ENCODE results near the gene C5orf46.

Gene C5orf46

DNA sequence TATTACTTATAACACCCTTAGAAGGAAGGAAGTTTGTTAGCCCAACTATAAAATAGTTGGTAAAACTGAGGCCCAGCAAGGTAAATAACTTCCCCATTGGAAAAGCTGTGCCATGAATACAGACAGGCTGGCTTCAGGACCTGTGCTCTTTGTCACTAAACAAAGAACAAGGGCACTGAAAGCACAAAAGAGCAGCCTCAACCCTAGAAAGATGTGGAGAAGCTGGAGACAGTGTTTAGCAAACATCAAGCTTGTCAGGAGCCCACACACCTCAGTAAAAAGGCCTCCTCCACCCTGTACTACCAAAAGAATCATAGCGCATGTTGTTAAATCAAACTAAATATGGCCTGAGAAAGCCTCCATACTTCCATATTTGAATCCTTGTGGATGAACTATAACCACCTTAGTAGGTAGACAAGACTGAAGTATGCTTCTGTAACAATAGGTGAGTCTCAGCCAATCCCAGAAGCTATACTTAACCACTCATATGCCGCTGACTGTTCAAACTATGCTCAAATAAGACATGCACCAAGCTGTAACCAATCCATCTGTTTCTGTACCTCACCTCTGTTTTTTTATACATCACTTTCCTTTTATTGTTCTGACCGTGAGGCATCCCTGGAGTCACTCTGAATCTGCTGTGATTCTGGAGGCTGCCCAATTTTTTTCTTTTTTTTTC lies 46.2 kb downstream of the C5orf46 start:
- no peak for DNase-seq

DNA sequence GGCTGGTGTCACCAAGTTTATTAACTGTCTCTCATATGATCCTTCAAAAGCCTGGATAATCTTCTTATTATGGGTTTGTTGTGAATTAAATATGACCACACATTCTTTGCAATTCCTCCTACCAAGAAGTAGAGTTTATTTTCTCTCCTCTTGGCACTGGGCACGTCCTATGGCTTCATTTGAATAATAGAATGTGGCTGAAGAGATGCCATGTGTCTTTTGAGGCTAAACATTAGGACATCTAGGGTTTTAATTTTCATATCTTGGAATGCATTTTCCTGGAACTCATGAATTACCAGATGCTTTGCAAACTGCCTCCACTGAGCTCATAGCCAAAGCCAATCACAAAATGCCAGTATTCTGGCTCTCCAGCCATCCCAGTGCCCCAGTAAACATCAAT lies 47.8 kb downstream of the C5orf46 start:
- no peak for DNase-seq

- DNase-seq = peak in 41 of 58 donors; percentile 0 to 73 (median 9)
These were observed 48.8 kb downstream of the C5orf46 start for GRCh38 chr5:147857302-147858129.

- no peak for DNase-seq
These were observed 49.5 kb downstream of the C5orf46 start for GRCh38 chr5:147856801-147857200.

GRCh38 chr5:147855774-147856069 lies 50.6 kb downstream of the C5orf46 start:
- DNase-seq = no peak

DNA sequence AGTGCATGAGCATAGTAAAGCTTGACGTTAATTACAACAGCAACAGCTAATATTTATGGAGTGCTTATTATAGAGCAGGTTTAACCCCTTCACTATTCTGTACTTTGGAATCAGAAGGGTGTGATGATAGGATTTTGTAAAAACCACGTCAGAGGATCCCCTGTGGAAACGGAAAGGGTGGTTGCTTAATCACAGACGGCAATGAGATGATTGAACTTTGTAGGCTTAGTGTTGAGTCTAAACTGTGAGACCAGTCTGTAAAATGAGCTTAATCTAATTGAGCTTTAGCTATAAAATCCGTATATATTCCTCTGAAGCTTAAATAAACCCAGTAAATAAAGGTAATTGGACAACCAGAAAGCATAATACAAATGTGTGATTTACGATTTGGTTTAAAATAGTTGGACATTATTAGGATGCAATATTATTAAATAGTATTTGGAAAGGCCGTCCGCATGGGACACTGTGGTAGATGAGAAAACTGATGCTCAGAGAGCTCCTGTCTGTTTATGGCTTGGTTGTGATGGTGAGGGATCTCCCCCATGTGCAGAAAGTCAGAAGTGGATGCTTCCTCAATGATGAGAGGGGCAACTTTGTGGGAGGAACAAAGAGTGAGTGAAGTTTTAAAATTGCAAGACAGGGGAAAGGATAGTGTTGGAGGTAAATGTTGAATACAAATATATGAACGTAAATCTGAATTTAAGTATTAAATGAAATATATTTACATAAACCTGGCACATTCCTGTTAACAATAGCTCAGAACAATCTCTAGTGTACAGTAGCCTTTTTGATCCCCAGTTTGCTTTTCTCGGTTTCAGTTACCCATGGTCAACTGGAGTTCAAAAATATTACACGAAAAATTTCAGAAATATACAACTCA lies 51.2 kb downstream of the C5orf46 start:
- no peak for DNase-seq

DNA sequence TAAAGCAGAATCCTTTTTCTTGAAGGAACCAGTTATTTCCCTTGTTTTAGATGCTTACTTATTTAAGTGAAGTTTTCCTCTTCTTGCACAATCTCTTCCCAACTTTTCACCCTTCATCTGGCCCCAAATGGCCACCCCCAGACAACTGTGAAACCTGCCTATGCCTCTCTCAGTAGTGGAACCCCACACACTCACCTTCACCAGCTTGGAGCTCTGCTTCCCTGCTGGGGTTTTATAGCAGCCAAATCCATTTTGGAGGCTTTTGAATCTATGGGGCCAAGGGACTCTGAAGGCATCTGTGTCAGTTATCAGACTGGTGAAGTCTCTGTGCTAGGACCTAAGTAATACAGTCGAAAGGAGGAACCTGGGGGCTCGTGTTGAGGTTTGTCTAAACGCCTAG lies 52.0 kb downstream of the C5orf46 start:
- no peak for DNase-seq

DNA sequence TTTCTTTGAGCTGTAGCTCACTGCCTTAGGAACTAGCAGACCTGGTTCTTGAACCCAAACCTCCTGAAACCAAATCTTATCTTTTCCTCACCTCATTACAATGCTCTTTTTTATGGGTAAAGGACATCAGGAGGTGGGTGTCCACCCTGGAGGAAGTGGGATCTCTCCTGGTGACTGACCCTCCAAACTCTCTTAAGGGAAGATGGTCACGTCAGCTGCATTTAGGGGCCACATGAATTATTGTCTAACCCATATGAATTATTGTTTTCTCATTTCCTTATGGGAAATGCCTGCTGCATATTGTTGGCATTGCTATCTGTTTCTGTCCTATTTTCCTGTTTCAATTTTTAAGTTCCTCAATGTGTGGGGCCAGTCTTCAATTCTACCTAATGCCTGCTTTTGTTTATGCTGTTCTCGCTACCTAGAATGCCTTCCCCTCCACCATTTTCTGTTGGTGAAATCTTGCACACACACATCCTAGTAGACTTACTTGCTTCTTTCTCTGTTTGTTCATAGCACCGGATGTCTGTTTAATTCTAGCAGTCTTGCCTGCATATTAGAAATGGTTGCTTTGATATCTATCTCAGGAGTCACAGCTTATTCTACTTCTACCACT lies 52.9 kb downstream of the C5orf46 start:
- DNase-seq = no peak

DNA sequence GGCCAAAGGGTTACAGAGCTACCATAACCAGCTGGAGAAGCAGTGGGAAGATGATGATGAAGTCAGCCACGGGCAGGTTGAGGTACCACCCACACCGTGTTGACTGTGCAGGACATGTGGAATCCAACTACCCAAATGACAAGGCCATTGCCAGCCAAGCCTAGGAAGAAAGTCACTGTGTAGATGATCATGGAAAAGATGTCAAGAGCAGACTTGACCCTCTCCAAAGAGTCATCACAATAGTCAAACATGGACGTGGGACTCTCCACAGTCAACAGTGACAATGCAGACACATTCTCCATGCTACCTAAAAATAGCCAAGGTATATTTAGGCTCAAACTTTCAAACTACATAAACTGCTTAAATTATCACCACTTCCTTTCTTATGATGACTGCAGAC lies 54.0 kb downstream of the C5orf46 start:
- no peak for DNase-seq

DNA sequence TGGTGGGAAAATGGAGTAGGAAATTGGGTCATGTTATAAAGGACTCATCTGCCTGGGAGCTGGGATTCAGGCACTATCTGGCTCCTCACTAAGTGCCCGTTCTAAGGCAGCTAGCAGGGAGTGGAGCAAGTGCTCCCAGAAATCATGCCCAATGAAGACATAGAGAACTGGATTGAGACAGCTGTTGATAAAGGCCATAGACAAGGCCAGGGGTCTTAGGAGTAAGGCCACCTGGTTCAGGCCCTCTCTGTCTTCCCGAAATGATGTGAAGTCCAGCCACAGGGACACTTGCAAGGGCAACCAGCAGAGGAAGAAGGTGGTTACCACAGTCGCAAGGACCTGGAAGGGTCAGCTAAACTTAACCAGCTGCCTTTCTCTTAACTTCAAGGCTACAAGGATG lies 54.8 kb downstream of the C5orf46 start:
- DNase-seq = no peak

GRCh38 chr5:147849226-147849625 lies 57.1 kb downstream of the C5orf46 start:
- no peak for DNase-seq

DNA sequence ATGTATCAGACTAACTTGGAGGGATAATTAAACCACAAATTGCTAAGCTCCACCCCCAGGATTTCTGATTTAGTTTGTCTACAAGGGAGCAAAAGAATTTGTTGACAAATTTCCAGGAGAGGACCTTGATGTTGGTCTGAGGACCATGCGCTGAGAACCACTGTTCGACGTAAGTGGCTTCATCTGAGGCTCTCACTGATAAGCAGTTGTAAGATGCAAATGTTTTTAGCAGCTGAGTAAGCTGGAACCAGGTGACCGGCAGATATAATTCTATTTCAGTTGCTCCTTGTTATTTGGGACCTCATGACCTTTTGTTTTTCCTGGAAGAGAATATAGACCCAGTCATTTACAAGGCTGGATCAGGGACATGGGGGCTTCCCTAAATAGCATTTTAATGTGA lies 60.7 kb downstream of the C5orf46 start:
- no peak for DNase-seq

DNA sequence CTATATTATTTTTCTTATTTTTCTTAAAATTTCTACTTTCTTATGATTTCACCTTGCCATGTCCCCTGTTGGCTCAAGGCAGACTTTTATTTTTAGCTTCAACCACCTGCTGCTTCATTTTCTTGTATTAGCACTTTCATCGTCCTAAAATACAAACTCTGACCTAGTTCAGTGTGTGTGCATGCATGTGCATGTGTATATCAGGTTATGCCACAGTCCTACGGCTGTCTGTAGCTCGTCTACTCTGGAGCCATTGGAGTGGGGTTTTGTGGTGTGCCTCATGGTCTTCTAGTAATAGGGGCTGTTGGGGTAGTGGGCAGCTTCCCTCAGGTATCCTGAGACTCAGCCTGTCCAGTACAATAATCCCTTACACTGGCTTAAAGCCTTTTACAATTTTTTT lies 61.5 kb downstream of the C5orf46 start:
- no peak for DNase-seq

GRCh38 chr5:147842869-147843268 lies 63.5 kb downstream of the C5orf46 start:
- DNase-seq = no peak

Data from anterior cingulate cortex (tissue), 58 donors.